Immature natural killer cell (primary cell): ENCODE measurements around the gene SEMA6B. TPM values are rescaled to one million over a fixed set of nuclear protein-coding genes. Genes with fewer than 3 reads are reported as not detected.
"Not testable (repeated sequence)": the region's sequence is repeated elsewhere in the genome, so short reads cannot be mapped to it uniquely, and the experiment has no call there.

Experiments
- DNase-seq, 3 donors: peaks; one replicate each; pipeline ENCODE4 v3.0.0; 2022; ENCODE audit warnings: mixed read lengths in 1 of 3
- H3K27ac Mint-ChIP-seq, 6 donors: one replicate each; pipeline ENCODE4 v1.8.0; 2020; ENCODE audit warnings: mixed read lengths in 6 of 6, mild to moderate bottlenecking in 5 of 6, inconsistent platforms in 4 of 6, moderate library complexity in 3 of 6
- H3K27me3 Mint-ChIP-seq, 3 donors: one replicate each; pipeline ENCODE4 v1.8.0; 2020 to 2021; ENCODE audit warnings: low read depth in 3 of 3, mild to moderate bottlenecking in 3 of 3, mixed read lengths in 3 of 3, moderate library complexity in 3 of 3, inconsistent platforms in 1 of 3
- H3K36me3 Mint-ChIP-seq, 3 donors: one replicate each; pipeline ENCODE4 v1.8.0; 2020; ENCODE audit warnings: mixed read lengths in 3 of 3, inconsistent platforms in 2 of 3, mild to moderate bottlenecking in 2 of 3
- H3K4me1 Mint-ChIP-seq, 2 donors: one replicate each; pipeline ENCODE4 v1.8.0; 2020; ENCODE audit warnings: inconsistent platforms in 2 of 2, mild to moderate bottlenecking in 2 of 2, mixed read lengths in 2 of 2, moderate library complexity in 1 of 2
- H3K4me3 Mint-ChIP-seq, 5 donors: one replicate each; pipeline ENCODE4 v1.8.0; 2020; ENCODE audit warnings: mild to moderate bottlenecking in 5 of 5, mixed read lengths in 5 of 5, inconsistent platforms in 3 of 5, moderate library complexity in 3 of 5
- H3K9me3 Mint-ChIP-seq, 6 donors: one replicate each; pipeline ENCODE4 v1.8.0; 2020; ENCODE audit warnings: mild to moderate bottlenecking in 6 of 6, mixed read lengths in 6 of 6, inconsistent platforms in 4 of 6, moderate library complexity in 3 of 6
- polyA plus RNA-seq, 3 donors: library from polyadenylated mRNA; unstranded; fragments of 300-500 nt; fragmentation: Illumina TruSeq; gene quantifications; one replicate each; pipeline ENCODE4 v1.2.3, GENCODE V29; 2021

The SEMA6B gene
- polyA plus RNA-seq, 3 donors from 2014 or later: not detected

GRCh38 chr19:4595158-4595557 lies 35.7 kb upstream of the SEMA6B start:
- H3K9me3 Mint-ChIP-seq, DNase-seq, H3K4me3 Mint-ChIP-seq, H3K27ac Mint-ChIP-seq, H3K36me3 Mint-ChIP-seq: not testable (repeated sequence)
- Mint-ChIP-seq H3K4me1 (peaks cover 6 to 18% of the 10 kb centered on the region in 2 donors), H3K27me3 (peaks cover 0 to 18% (median 11%) of the 10 kb centered on the region in 3 donors)

DNA sequence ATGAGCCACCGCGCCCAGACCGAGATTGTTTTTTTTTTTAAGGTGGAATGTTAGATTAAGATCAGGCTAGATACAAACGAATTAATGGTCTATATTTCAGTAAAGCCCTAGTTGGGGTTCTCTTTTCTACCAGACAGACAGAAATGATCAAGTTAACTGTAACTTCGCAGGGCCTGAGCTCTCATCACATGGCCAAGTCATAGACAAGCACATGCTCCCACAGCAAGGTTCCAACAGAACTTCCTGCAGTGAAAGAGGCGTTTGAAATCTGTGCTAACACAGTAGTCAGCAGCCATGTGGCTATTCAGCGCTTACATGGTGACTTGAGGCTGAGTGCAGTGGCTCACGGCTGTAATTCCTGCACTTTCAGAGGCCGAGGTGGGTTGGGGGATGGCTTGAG lies 34.7 kb upstream of the SEMA6B start:
- DNase-seq: no peak
- Mint-ChIP-seq H3K4me1 (peaks cover 6 to 15% of the 10 kb centered on the region in 2 donors), H3K27ac (no peak overlapping the region), H3K27me3 (peaks cover 0 to 18% (median 13%) of the 10 kb centered on the region in 3 donors), H3K4me3 (no peak overlapping the region), H3K36me3 (no peaks in the 10 kb centered on the region), H3K9me3 (no peaks in the 10 kb centered on the region)

- no peak overlapping the region for H3K27ac Mint-ChIP-seq
- no peak overlapping the region for H3K4me3 Mint-ChIP-seq
- H3K27me3 Mint-ChIP-seq: peaks cover 0 to 20% (median 12%) of the 10 kb centered on the region in 3 donors
- no peaks in the 10 kb centered on the region for H3K9me3 Mint-ChIP-seq
- H3K4me1 Mint-ChIP-seq: peaks cover 6 to 12% of the 10 kb centered on the region in 2 donors
- no peaks in the 10 kb centered on the region for H3K36me3 Mint-ChIP-seq
- no peak for DNase-seq
These were observed 33.9 kb upstream of the SEMA6B start for GRCh38 chr19:4593409-4593851.

GRCh38 chr19:4592445-4592844 lies 33.0 kb upstream of the SEMA6B start:
- H3K27me3 Mint-ChIP-seq: peaks cover 0 to 20% (median 12%) of the 10 kb centered on the region in 3 donors
- no peak overlapping the region for H3K27ac Mint-ChIP-seq
- peaks cover 4 to 5% of the 10 kb centered on the region in 2 donors for H3K4me1 Mint-ChIP-seq

GRCh38 chr19:4591320-4591719 lies 31.8 kb upstream of the SEMA6B start:
- Mint-ChIP-seq H3K4me3 (no peak overlapping the region), H3K36me3 (no peaks in the 10 kb centered on the region), H3K27ac (peak overlapping the region in 1 of 6 donors; percentile 21), H3K9me3 (no peaks in the 10 kb centered on the region), H3K4me1 (no peaks in the 10 kb centered on the region), H3K27me3 (peaks cover 0 to 16% (median 14%) of the 10 kb centered on the region in 3 donors)
- no peak for DNase-seq

More at GRCh38 chr19:4592445-4592844, 33.0 kb upstream of the SEMA6B start:
- Mint-ChIP-seq H3K36me3 (no peaks in the 10 kb centered on the region), H3K9me3 (no peaks in the 10 kb centered on the region), H3K4me3 (no peak overlapping the region)
- no peak for DNase-seq

- Mint-ChIP-seq H3K4me3 (no peak overlapping the region), H3K4me1 (no peaks in the 10 kb centered on the region), H3K27me3 (peaks cover 6 to 20% (median 15%) of the 10 kb centered on the region in 3 donors), H3K27ac (no peak overlapping the region), H3K36me3 (no peaks in the 10 kb centered on the region), H3K9me3 (no peaks in the 10 kb centered on the region)
- no peak for DNase-seq
These were observed 31.1 kb upstream of the SEMA6B start for GRCh38 chr19:4590559-4590958.

GRCh38 chr19:4589579-4590410 lies 30.3 kb upstream of the SEMA6B start:
- Mint-ChIP-seq H3K4me1 (no peaks in the 10 kb centered on the region), H3K4me3 (no peak overlapping the region), H3K36me3 (no peaks in the 10 kb centered on the region), H3K27ac (no peak overlapping the region), H3K27me3 (peaks cover 8 to 23% (median 20%) of the 10 kb centered on the region in 3 donors), H3K9me3 (no peaks in the 10 kb centered on the region)
- DNase-seq: peak in 2 of 3 donors; percentile 12 to 24

GRCh38 chr19:4588291-4588761 lies 28.8 kb upstream of the SEMA6B start:
- no peak for DNase-seq
- H3K27me3 Mint-ChIP-seq: peaks cover 8 to 25% (median 21%) of the 10 kb centered on the region in 3 donors

DNA sequence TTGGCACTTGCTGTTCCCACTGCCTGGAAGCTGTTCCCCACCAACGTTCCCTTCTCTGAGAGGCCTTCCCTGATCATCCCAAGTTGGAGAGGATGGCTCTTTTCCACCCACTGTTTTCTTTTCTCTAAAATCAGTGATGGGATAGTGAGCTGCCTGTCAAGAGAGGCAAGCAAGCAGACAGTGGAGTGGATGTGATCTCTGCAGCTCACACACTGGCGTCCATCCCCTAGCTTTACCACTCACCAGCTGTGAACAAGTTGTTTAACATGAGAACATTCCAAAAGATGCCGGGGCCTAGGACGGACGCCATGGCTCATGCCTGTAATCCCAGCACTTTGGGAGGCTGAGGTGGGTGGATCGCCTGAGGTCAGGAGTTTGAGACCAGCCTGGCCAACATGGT lies 28.0 kb upstream of the SEMA6B start:
- no peak overlapping the region for H3K27ac Mint-ChIP-seq
- H3K4me1 Mint-ChIP-seq: peaks cover 0 to under 1% of the 10 kb centered on the region in 2 donors
- DNase-seq: no peak
- H3K4me3 Mint-ChIP-seq: no peak overlapping the region
- H3K36me3 Mint-ChIP-seq: no peaks in the 10 kb centered on the region
- peaks cover 10 to 25% (median 21%) of the 10 kb centered on the region in 3 donors for H3K27me3 Mint-ChIP-seq
- H3K9me3 Mint-ChIP-seq: no peaks in the 10 kb centered on the region

More at GRCh38 chr19:4588291-4588761, 28.8 kb upstream of the SEMA6B start:
- H3K9me3 Mint-ChIP-seq: no peaks in the 10 kb centered on the region
- no peak overlapping the region for H3K27ac Mint-ChIP-seq
- H3K4me3 Mint-ChIP-seq: no peak overlapping the region
- no peaks in the 10 kb centered on the region for H3K4me1 Mint-ChIP-seq
- H3K36me3 Mint-ChIP-seq: no peaks in the 10 kb centered on the region

- H3K4me1 Mint-ChIP-seq: peaks cover 7 to 8% of the 10 kb centered on the region in 2 donors
- peaks cover 17 to 26% (median 23%) of the 10 kb centered on the region in 3 donors for H3K27me3 Mint-ChIP-seq
- no peak overlapping the region for H3K4me3 Mint-ChIP-seq
- no peak for DNase-seq
- H3K9me3 Mint-ChIP-seq: peaks cover 0 to 2% (median 0%) of the 10 kb centered on the region in 6 donors
- no peaks in the 10 kb centered on the region for H3K36me3 Mint-ChIP-seq
- no peak overlapping the region for H3K27ac Mint-ChIP-seq
These were observed 27.2 kb upstream of the SEMA6B start for GRCh38 chr19:4586691-4587090.

- DNase-seq: no peak
- no peak overlapping the region for H3K4me3 Mint-ChIP-seq
- H3K36me3 Mint-ChIP-seq: no peaks in the 10 kb centered on the region
- H3K27ac Mint-ChIP-seq: no peak overlapping the region
- peaks cover 17 to 26% (median 20%) of the 10 kb centered on the region in 3 donors for H3K27me3 Mint-ChIP-seq
- peaks cover 0 to 2% (median 0%) of the 10 kb centered on the region in 6 donors for H3K9me3 Mint-ChIP-seq
- peaks cover 7 to 8% of the 10 kb centered on the region in 2 donors for H3K4me1 Mint-ChIP-seq
These were observed 26.8 kb upstream of the SEMA6B start for GRCh38 chr19:4586245-4586644.

DNA sequence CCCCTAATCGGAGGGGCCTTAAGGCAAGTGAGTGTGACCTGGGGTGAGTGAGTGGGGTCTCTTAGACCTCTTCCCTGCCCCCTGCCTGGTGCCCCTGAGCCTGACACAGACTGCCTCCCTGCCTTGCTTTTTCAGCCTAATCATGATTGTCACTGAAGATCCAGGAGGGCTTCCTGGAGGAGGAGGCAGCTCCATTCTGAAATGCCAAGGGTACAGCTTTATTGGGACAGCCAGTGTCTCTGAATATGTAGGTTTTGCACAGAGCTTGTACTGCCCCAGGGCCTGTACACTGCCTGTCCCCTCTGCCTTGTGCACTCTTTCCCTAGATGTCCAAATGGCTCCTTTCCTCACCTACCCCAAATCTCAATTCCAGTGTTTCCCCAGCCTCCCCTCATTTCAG lies 26.1 kb upstream of the SEMA6B start:
- DNase-seq: no peak
- Mint-ChIP-seq H3K27me3 (peaks cover 17 to 26% (median 17%) of the 10 kb centered on the region in 3 donors), H3K36me3 (no peaks in the 10 kb centered on the region), H3K4me1 (peaks cover 8 to 10% of the 10 kb centered on the region in 2 donors), H3K27ac (no peak overlapping the region), H3K4me3 (peak overlapping the region in 1 of 5 donors; percentile 11), H3K9me3 (peaks cover 0 to 2% (median 0%) of the 10 kb centered on the region in 6 donors)

DNA sequence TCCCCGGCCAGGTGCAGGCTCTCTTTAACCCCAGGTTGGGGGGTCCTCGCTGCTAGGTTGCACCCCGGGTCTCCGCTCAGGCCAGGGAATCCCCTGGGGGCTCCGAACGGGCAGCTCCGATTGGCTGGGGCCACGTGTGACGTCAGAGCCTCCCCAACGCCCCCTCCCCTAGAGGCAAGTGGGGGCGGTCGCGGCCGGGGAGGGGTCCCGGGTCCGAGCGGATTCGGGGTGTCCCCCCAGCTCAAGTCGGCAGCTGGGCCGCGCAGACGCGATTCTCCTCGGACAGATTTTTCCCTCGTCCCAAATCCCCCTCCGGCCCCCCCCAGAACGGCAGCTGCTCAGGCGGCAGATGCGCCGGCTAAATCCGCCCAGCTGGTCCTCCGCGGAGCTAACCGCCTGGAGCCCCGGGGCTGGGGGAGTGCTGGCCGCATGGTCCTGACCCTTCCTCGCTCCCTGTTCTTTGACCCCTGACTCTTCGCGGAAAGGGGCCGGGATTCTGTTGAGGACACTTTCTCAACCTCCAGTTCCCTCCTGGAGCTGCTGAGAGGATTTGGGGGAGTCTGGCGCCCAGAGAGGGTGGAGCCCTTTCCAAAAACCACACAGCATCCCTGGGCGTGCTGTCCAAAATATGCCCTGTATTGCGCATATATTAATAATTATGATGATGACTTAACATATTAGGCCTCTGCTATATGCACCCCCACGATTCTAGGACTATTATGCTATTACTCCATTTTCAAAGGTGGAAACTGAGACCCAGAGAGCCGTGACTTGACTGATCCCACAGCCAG lies 25.4 kb upstream of the SEMA6B start:
- no peak for DNase-seq
- Mint-ChIP-seq H3K4me1 (peaks cover 8 to 10% of the 10 kb centered on the region in 2 donors), H3K4me3 (no peak overlapping the region), H3K9me3 (peaks cover 0 to 2% (median 0%) of the 10 kb centered on the region in 6 donors), H3K27ac (no peak overlapping the region), H3K27me3 (peaks cover 14 to 28% (median 20%) of the 10 kb centered on the region in 3 donors), H3K36me3 (no peaks in the 10 kb centered on the region)
